NT2/D1 (cell line): ENCODE measurements around the gene MCL1.

ENCODE experiments used
- SUZ12 ChIP-seq: IDR thresholded peaks from 2 replicates; pipeline ENCODE4 v1.6.1; 2011; ENCODE audit not compliant: insufficient read length, insufficient read depth; ENCODE audit errors: extremely low read depth
- YY1 ChIP-seq: IDR thresholded peaks from 2 replicates; pipeline ENCODE4 v1.6.1; 2011; ENCODE audit not compliant: insufficient read length, insufficient read depth
- ZNF274 ChIP-seq: IDR thresholded peaks from 2 replicates; pipeline ENCODE4 v1.6.1; 2011; ENCODE audit warnings: mild to moderate bottlenecking, low read depth, low read length

- TF ChIP-seq YY1: no peak
- no peak for TF ChIP-seq ZNF274
- no peak for TF ChIP-seq SUZ12
Observed at GRCh38 chr1:150546294-150546937, 33.0 kb downstream of the MCL1 start.
